Activated B cell treated with CpG ODN at 0.5 μM for 24 hours (primary cell): Measurements from ENCODE around the gene ADPRH. TPM values are rescaled to one million over a fixed set of nuclear protein-coding genes. Genes with fewer than 3 reads are reported as not detected.

Source experiments
- ATAC-seq: fragments of 200-7000 bp; cut with Tn5 transposase; one replicate; pipeline ENCODE4 v1.10.0; 2021; ENCODE audit warnings: low read depth, mild to moderate bottlenecking, moderate library complexity
- CTCF ChIA-PET: fragments of 350-600 bp; sonication (Branson Sonifier 250); formaldehyde crosslinking; loops from one replicate; lab custom pipeline; 2021; ENCODE audit warnings: antibody characterized with exemption; lab: Charles Lee
- POLR2A ChIA-PET: fragments of 350-600 bp; sonication (Branson Sonifier 250); formaldehyde crosslinking; loops from one replicate; lab custom pipeline; 2021; ENCODE audit warnings: antibody characterized with exemption; lab: Charles Lee
- DNase-seq: peaks from one replicate; pipeline ENCODE4 v3.0.0; 2022
- H3K27ac Mint-ChIP-seq: one replicate; pipeline ENCODE4 v1.8.0; 2020; ENCODE audit warnings: mixed read lengths
- H3K27me3 Mint-ChIP-seq: one replicate; pipeline ENCODE4 v1.8.0; 2021; ENCODE audit warnings: mixed read lengths
- H3K36me3 Mint-ChIP-seq: one replicate; pipeline ENCODE4 v1.8.0; 2021; ENCODE audit warnings: low read depth, mixed read lengths
- H3K4me1 Mint-ChIP-seq: one replicate; pipeline ENCODE4 v1.8.0; 2021; ENCODE audit warnings: mixed read lengths
- H3K4me3 Mint-ChIP-seq: one replicate; pipeline ENCODE4 v1.8.0; 2020; ENCODE audit warnings: mild to moderate bottlenecking, mixed read lengths
- H3K9me3 Mint-ChIP-seq: one replicate; pipeline ENCODE4 v1.8.0; 2020; ENCODE audit warnings: mixed read lengths
- CTCF ChIP-seq: fragments of 200-600 bp; IDR thresholded peaks from one replicate; pipeline ENCODE4 v1.8.0; 2022; ENCODE audit warnings: antibody characterized with exemption, mild to moderate bottlenecking
- intact Hi-C: fragments of 100-400 bp; cut with micrococcal nuclease; formaldehyde crosslinking; loops from one replicate; pipeline ENCODE4 v1.15.1; 2024
- total RNA-seq: library from RNA; stranded (reverse); gene quantifications from 2 replicates; pipeline ENCODE4 v1.2.3, GENCODE V29; 2022

The ADPRH gene
- total RNA-seq, 1 donor from 2014 or later, result 41.2 TPM

GRCh38 chr3:119595639-119596334 is 16.5 kb downstream of the ADPRH start:
- Mint-ChIP-seq H3K27ac (peak overlapping the region; percentile 36), H3K27me3 (no peaks in the 10 kb centered on the region), H3K4me1 (peaks cover 43% of the 10 kb centered on the region), H3K9me3 (no peaks in the 10 kb centered on the region), H3K4me3 (no peak overlapping the region), H3K36me3 (peaks cover under 1% of the 10 kb centered on the region)
- DNase-seq (no peak), ATAC-seq (no peak)
- intact Hi-C loops, result loop anchor here (2.0 kb wide), 1 partner anchor 17 kb away; the partner anchor contains the start of gene ADPRH
- TF ChIP-seq CTCF, result no peak
- CTCF ChIA-PET, result no interaction called here
- POLR2A ChIA-PET, result interaction anchor here (1.0 to 1.2 kb wide), 2 partner anchors 8 to 57 kb away, joined by 3 to 4 read pairs; no protein-coding TSS in a partner anchor

GRCh38 chr3:119596398-119596797 is 17.1 kb downstream of the ADPRH start:
- no peak for ATAC-seq
- Mint-ChIP-seq H3K27me3 (no peaks in the 10 kb centered on the region), H3K4me3 (no peak overlapping the region), H3K9me3 (no peaks in the 10 kb centered on the region), H3K4me1 (peaks cover 47% of the 10 kb centered on the region), H3K27ac (no peak overlapping the region), H3K36me3 (no peaks in the 10 kb centered on the region)
- no peak for DNase-seq
- intact Hi-C loops, result loop anchor here (2.0 kb wide), 1 partner anchor 18 kb away; the partner anchor contains the start of gene ADPRH
- CTCF ChIA-PET, result interaction anchor here (0.9 to 1.3 kb wide), 2 partner anchors 9 to 36 kb away, joined by 3 read pairs; partner anchors contain the start of gene CD80
- POLR2A ChIA-PET, result interaction anchor here (1.0 to 1.2 kb wide), 2 partner anchors 8 to 58 kb away, joined by 3 to 4 read pairs; no protein-coding TSS in a partner anchor
- no peak for TF ChIP-seq CTCF

GRCh38 chr3:119597548-119598288 is 18.4 kb downstream of the ADPRH start, which contains the start of gene PLA1A:
Gene PLA1A, plus strand, starts transcription at chr3:119597885. Its CDS starts 29 bp downstream, at chr3:119597914.
- no peak for ATAC-seq
- Mint-ChIP-seq H3K27ac (peak within 1 kb of the TSS; percentile 27), H3K9me3 (no peaks in the 10 kb centered on the region), H3K36me3 (no peaks in the 10 kb centered on the region), H3K4me3 (peak within 1 kb of the TSS; percentile 0), H3K4me1 (peaks cover 47% of the 10 kb centered on the region), H3K27me3 (no peaks in the 10 kb centered on the region)
- POLR2A ChIA-PET, result no interaction called here
- CTCF ChIA-PET, result interaction anchor here (0.9 to 1.3 kb wide), 2 partner anchors 11 to 38 kb away, joined by 3 read pairs; partner anchors contain the start of gene CD80
- TF ChIP-seq CTCF, result no peak
- no peak for DNase-seq
- intact Hi-C loops, result loop anchor here (2.0 kb wide), 1 partner anchor 19 kb away; the partner anchor contains the start of gene ADPRH

- ChIA-PET POLR2A (interaction anchor here (0.7 to 1.4 kb wide), 4 partner anchors 11 to 40 kb away, joined by 3 to 7 read pairs (median 4); no protein-coding TSS in a partner anchor), CTCF (no interaction called here)
- TF ChIP-seq CTCF, result no peak
- Mint-ChIP-seq H3K4me3 (peak overlapping the region; percentile 0), H3K27me3 (no peaks in the 10 kb centered on the region), H3K27ac (peak overlapping the region; percentile 27), H3K9me3 (no peaks in the 10 kb centered on the region), H3K36me3 (no peaks in the 10 kb centered on the region), H3K4me1 (peaks cover 47% of the 10 kb centered on the region)
- intact Hi-C loops, result no loop called here
- peak; percentile 33 for ATAC-seq
- no peak for DNase-seq
These were observed 19.3 kb downstream of the ADPRH start for GRCh38 chr3:119598410-119599098.
